ENCODE results near the gene ACSM2B. TPM values are rescaled to one million over a fixed set of nuclear protein-coding genes. Genes with fewer than 3 reads are reported as not detected.

Gene ACSM2B
- total and polyA plus RNA-seq, 2 of the 4 experiments (the other 2 are of a cell fraction) = not detected

DNA sequence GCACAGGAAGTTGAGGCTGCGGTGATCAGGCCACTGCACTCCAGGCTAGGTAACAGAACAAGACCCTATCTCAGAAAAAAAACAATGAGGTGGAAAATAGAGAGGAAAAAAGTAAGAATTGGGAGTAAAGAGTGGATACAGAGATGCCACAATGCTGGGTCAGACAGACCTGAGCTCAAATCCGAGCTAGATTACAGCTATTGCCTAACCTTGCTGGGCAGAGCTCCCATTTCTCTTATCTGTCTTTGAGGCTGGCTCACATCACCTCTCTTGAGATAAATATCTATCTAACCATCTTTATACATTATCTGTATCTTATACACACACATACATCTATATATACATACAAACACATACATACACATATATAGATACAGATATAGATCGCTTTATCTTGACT is 59.0 kb downstream of the ACSM2B start:
- Histone ChIP-seq H2BK120ac (ENCODE audit: low read depth, low read length) (no peak overlapping the region), H3K79me1 (ENCODE audit: low read depth in 1 of 2, low read length in 2 of 2) (no peaks in the 10 kb centered on the region), H3K18ac (ENCODE audit: low read depth, low read length) (no peak overlapping the region), H3K56ac (ENCODE audit: extremely low read depth, insufficient read depth, low read length) (no peak overlapping the region), H2AFZ (replicated peaks; ENCODE audit: low read length, poor library complexity) (no peak overlapping the region), H3K4me3 (ENCODE audit: insufficient read depth, low read depth, low read length) (no peak overlapping the region), H4K5ac (ENCODE audit: low read depth, low read length) (no peak overlapping the region), H3K9me3 (ENCODE audit: control insufficient read depth, insufficient read depth, low read length) (peaks cover 5% of the 10 kb centered on the region), H2BK5ac (ENCODE audit: low read depth, low read length, poor library complexity, severe bottlenecking) (no peak overlapping the region), H2BK20ac (ENCODE audit: low read depth, low read length) (no peak overlapping the region), H4K8ac (ENCODE audit: low read depth in 2 of 2, low read length in 2 of 2) (no peak overlapping the region), H4K20me1 (ENCODE audit: insufficient read depth, low read length) (no peaks in the 10 kb centered on the region), H3K4ac (ENCODE audit: low read depth, low read length) (no peak overlapping the region), H3K36me3 (ENCODE audit: control insufficient read depth, insufficient read depth, low read length) (no peaks in the 10 kb centered on the region), H2BK15ac (ENCODE audit: low read depth, low read length) (no peak overlapping the region), H3K4me1 (ENCODE audit: control insufficient read depth, insufficient read depth, low read length) (no peaks in the 10 kb centered on the region), H3K14ac (replicated peaks; ENCODE audit: low read depth, low read length) (no peak overlapping the region), H3K27ac (ENCODE audit: insufficient read depth, low read length) (no peak overlapping the region), H3K23ac (ENCODE audit: low read depth, low read length) (no peak overlapping the region), H3K9ac (ENCODE audit: low read depth, low read length) (no peak overlapping the region), H2AK5ac (ENCODE audit: low read depth, low read length) (no peak overlapping the region), H3K4me2 (ENCODE audit: low read depth, low read length) (no peak overlapping the region), H3K27me3 (ENCODE audit: control insufficient read depth, insufficient read depth, low read length) (no peaks in the 10 kb centered on the region), H2AK9ac (replicated peaks; ENCODE audit: low read depth, low read length, poor library complexity) (no peak overlapping the region), H4K91ac (ENCODE audit: insufficient read depth, low read depth, low read length) (no peak overlapping the region), H3K9me1 (ENCODE audit: insufficient read depth, low read length) (no peaks in the 10 kb centered on the region)
- TF ChIP-seq MXI1 (IDR thresholded peaks at IDR 0.05; ENCODE audit: borderline replicate concordance, low read depth, low read length) (no peak), CHD1 (IDR thresholded peaks at IDR 0.05; ENCODE audit: low read depth, low read length) (no peak), SMC3 (IDR thresholded peaks at IDR 0.05; ENCODE audit: low read depth, low read length) (no peak), FOS (IDR thresholded peaks at IDR 0.05; ENCODE audit: low read depth, low read length) (no peak), RAD21 (IDR thresholded peaks at IDR 0.05; ENCODE audit: low read length) (no peak), RFX5 (IDR thresholded peaks at IDR 0.05; ENCODE audit: low read depth, low read length) (no peak), NFE2L2 (IDR thresholded peaks at IDR 0.05; ENCODE audit: low read depth, low read length) (no peak), RCOR1 (IDR thresholded peaks at IDR 0.05; ENCODE audit: insufficient replicate concordance, low read length) (no peak), MAZ (IDR thresholded peaks at IDR 0.05; ENCODE audit: borderline replicate concordance, low read depth, low read length) (no peak), ELK1 (IDR thresholded peaks at IDR 0.05; ENCODE audit: borderline replicate concordance, low read depth, low read length) (no peak)
- TF ChIP-seq, protein P1, sequence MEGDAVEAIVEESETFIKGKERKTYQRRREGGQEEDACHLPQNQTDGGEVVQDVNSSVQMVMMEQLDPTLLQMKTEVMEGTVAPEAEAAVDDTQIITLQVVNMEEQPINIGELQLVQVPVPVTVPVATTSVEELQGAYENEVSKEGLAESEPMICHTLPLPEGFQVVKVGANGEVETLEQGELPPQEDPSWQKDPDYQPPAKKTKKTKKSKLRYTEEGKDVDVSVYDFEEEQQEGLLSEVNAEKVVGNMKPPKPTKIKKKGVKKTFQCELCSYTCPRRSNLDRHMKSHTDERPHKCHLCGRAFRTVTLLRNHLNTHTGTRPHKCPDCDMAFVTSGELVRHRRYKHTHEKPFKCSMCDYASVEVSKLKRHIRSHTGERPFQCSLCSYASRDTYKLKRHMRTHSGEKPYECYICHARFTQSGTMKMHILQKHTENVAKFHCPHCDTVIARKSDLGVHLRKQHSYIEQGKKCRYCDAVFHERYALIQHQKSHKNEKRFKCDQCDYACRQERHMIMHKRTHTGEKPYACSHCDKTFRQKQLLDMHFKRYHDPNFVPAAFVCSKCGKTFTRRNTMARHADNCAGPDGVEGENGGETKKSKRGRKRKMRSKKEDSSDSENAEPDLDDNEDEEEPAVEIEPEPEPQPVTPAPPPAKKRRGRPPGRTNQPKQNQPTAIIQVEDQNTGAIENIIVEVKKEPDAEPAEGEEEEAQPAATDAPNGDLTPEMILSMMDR (conservative IDR thresholded peaks at IDR 0.05; ENCODE audit: low read depth, low read length) = no peak
- POLR2A ChIA-PET (ENCODE audit: unreplicated experiment) = no interaction called here
- dilution Hi-C loops (cut with HindIII; ENCODE audit: low sequenced_read_pairs, unreplicated experiment) = no loop called here
- in situ Hi-C loops (cut with MboI; ENCODE audit: low sequenced_read_pairs) = no loop called here
- 50% methylated on average over 1 of the region's 3 CpGs; no CpG with 5 or more reads in 1 of the 2 experiments for WGBS, 2 experiments (ENCODE audit: extremely low coverage in 2 of 2, insufficient read length in 1 of 2)
- ATAC-seq (ENCODE audit: low read depth) (no peak), DNase-seq (no peak)
- intact Hi-C loops (cut with micrococcal nuclease) = no loop called here
- BruUV-seq (replicated peaks) = no TSS peak
- CTCF ChIA-PET = no interaction called here
